ENCODE measurements around the gene ROS1. TPM values are rescaled to one million over a fixed set of nuclear protein-coding genes. Genes with fewer than 3 reads are reported as not detected.

ROS1 gene
- total and polyA plus RNA-seq, 2 donors (not counting 1 experiment from before 2014, with no cell fraction given): under 0.01 to 0.01 TPM

DNA sequence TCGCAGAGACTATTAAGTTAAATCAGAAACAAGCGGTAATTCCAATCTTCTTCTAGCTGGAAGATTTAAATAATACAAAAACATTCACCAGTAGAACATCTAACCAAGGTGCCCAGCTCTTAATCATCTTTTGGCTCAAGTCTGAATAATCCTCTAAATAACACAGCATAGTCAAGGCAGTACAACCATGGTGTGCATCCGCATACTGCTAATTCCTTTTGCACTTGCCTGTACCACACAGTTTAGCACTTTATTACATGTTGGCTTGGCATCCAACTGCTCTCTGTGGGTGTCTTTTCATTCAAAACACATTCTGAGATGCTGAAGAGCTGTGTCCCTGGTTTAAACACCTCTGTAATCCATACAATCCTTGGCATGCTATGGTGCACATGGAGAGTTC, 118.1 kb downstream of the ROS1 start:
- Histone ChIP-seq H4K20me1 (ENCODE audit: control insufficient read depth, extremely low read depth, insufficient read depth, low read length) (no peaks in the 10 kb centered on the region), H3K36me3 (ENCODE audit: control insufficient read depth, insufficient read depth, low read length) (no peaks in the 10 kb centered on the region), H3K4me2 (ENCODE audit: extremely low read depth, insufficient read depth, low read length) (no peak overlapping the region), H3K27ac (ENCODE audit: insufficient read depth, low read length) (no peak overlapping the region), H3K79me2 (ENCODE audit: control insufficient read depth, insufficient read depth, low read length) (no peaks in the 10 kb centered on the region), H3K4me1 (ENCODE audit: control insufficient read depth, extremely low read depth, insufficient read depth, low read length) (no peaks in the 10 kb centered on the region), H3K27me3 (ENCODE audit: control insufficient read depth, insufficient read depth, low read length) (no peaks in the 10 kb centered on the region), H3K9ac (ENCODE audit: insufficient read depth, low read length) (no peak overlapping the region), H3K4me3 (replicated peaks in 1 of 4; ENCODE audit: control extremely low read depth in 1 of 4, insufficient read depth in 1 of 4, low read depth in 3 of 4, low read length in 4 of 4) (no peak overlapping the region), H3K9me3 (ENCODE audit: control insufficient read depth, insufficient read depth, low read depth, low read length) (no peaks in the 10 kb centered on the region), H2AFZ (ENCODE audit: low read length) (no peak overlapping the region)
- TF ChIP-seq EZH2 (IDR thresholded peaks at IDR 0.05; ENCODE audit: low read length, missing control alignments) (no peak), CTCF (conservative IDR thresholded peaks at IDR 0.05 in 1 of 2, IDR thresholded peaks at IDR 0.05 in 1 of 2; ENCODE audit: low read depth in 1 of 2, low read length in 2 of 2) (no peak)
- DNase-seq (ENCODE audit: low read depth in 2 of 2): no peak

DNA sequence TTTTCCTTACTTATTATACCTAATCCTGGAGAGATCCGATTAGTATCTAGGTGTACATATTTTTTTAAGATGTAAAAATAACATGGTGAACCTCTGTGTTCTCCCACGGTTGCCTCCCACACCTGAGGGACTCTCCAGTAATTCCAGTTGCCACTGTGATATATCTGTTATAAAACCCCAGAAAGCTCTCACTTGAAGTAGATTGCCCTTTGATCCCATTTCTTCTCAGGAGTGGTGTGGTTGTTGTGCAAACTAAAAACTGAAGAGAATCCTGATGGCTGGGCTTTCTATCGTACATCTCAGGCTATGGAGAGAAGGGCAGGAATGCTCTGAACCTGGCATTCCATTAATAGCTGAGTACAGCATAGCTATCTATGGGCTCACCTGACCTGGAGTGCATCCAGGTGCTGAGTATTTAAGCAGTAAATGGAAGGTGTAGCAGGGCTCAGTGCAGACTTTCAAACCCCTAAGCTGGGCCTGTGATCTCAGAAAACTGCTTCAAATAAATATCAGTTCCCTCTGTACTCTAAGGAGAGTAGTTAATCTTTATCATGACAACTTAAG, 119.4 kb downstream of the ROS1 start:
- H3K4me1 ChIP-seq (ENCODE audit: control insufficient read depth, extremely low read depth, insufficient read depth, low read length): no peaks in the 10 kb centered on the region
- no peak for DNase-seq (ENCODE audit: low read depth in 2 of 2)
- no peak for TF ChIP-seq CTCF (conservative IDR thresholded peaks at IDR 0.05 in 1 of 2, IDR thresholded peaks at IDR 0.05 in 1 of 2; ENCODE audit: low read depth in 1 of 2, low read length in 2 of 2)
- H3K9me3 ChIP-seq (ENCODE audit: control insufficient read depth, insufficient read depth, low read depth, low read length): no peaks in the 10 kb centered on the region
- H3K4me3 ChIP-seq (replicated peaks in 1 of 4; ENCODE audit: control extremely low read depth in 1 of 4, insufficient read depth in 1 of 4, low read depth in 3 of 4, low read length in 4 of 4): no peak overlapping the region
- H3K36me3 ChIP-seq (ENCODE audit: control insufficient read depth, insufficient read depth, low read length): no peaks in the 10 kb centered on the region
- no peaks in the 10 kb centered on the region for H3K27me3 ChIP-seq (ENCODE audit: control insufficient read depth, insufficient read depth, low read length)
- H4K20me1 ChIP-seq (ENCODE audit: control insufficient read depth, extremely low read depth, insufficient read depth, low read length): no peaks in the 10 kb centered on the region
- no peak overlapping the region for H2AFZ ChIP-seq (ENCODE audit: low read length)
- H3K27ac ChIP-seq (ENCODE audit: insufficient read depth, low read length): no peak overlapping the region
- H3K79me2 ChIP-seq (ENCODE audit: control insufficient read depth, insufficient read depth, low read length): no peaks in the 10 kb centered on the region
- no peak overlapping the region for H3K4me2 ChIP-seq (ENCODE audit: extremely low read depth, insufficient read depth, low read length)
- no peak overlapping the region for H3K9ac ChIP-seq (ENCODE audit: insufficient read depth, low read length)

- no peaks in the 10 kb centered on the region for H3K9me3 ChIP-seq (ENCODE audit: control insufficient read depth, insufficient read depth, low read depth, low read length)
- no peaks in the 10 kb centered on the region for H3K4me1 ChIP-seq (ENCODE audit: control insufficient read depth, extremely low read depth, insufficient read depth, low read length)
- H3K4me2 ChIP-seq (ENCODE audit: extremely low read depth, insufficient read depth, low read length): no peak overlapping the region
- no peaks in the 10 kb centered on the region for H3K36me3 ChIP-seq (ENCODE audit: control insufficient read depth, insufficient read depth, low read length)
- no peak overlapping the region for H3K4me3 ChIP-seq (replicated peaks in 1 of 4; ENCODE audit: control extremely low read depth in 1 of 4, insufficient read depth in 1 of 4, low read depth in 3 of 4, low read length in 4 of 4)
- no peak overlapping the region for H3K27ac ChIP-seq (ENCODE audit: insufficient read depth, low read length)
- no peaks in the 10 kb centered on the region for H4K20me1 ChIP-seq (ENCODE audit: control insufficient read depth, extremely low read depth, insufficient read depth, low read length)
- no peak for DNase-seq (ENCODE audit: low read depth in 2 of 2)
- no peak overlapping the region for H3K9ac ChIP-seq (ENCODE audit: insufficient read depth, low read length)
- no peaks in the 10 kb centered on the region for H3K27me3 ChIP-seq (ENCODE audit: control insufficient read depth, insufficient read depth, low read length)
- no peak overlapping the region for H2AFZ ChIP-seq (ENCODE audit: low read length)
- TF ChIP-seq EZH2 (IDR thresholded peaks at IDR 0.05; ENCODE audit: low read length, missing control alignments) (no peak), CTCF (conservative IDR thresholded peaks at IDR 0.05 in 1 of 2, IDR thresholded peaks at IDR 0.05 in 1 of 2; ENCODE audit: low read depth in 1 of 2, low read length in 2 of 2) (no peak)
- no peaks in the 10 kb centered on the region for H3K79me2 ChIP-seq (ENCODE audit: control insufficient read depth, insufficient read depth, low read length)
These were observed 121.3 kb downstream of the ROS1 start for GRCh38 chr6:117304446-117304845.
